CD4-positive, alpha-beta T cell treated with Interleukin-4 for 4 hours (primary cell): ENCODE data around the gene PACS1.

Experiments
- DNase-seq: peaks from one replicate; pipeline ENCODE4 v3.0.0-alpha.2; 2020

PACS1 gene

GRCh38 chr11:66146074-66146473, 76.0 kb downstream of the PACS1 start:
- no peak for DNase-seq

- no peak for DNase-seq
Observed at GRCh38 chr11:66146940-66147339, 76.9 kb downstream of the PACS1 start.

DNA sequence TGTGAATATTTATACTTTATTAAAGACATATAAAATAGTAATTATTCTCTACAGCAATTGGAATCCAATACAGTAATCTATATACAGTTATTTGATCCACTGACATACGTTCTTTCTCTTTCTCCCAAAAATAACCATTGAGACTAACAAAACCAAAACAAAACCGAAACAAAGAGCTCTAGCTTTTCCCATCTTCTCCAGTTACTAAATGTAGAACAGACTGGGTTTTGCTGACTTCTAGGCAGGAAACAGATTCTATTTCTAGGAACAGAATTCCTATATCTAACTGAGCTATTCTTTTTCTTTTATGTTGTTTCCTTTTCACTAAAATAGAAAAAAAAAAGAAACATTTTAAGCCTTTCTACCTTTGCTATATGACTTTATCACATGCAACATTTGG, 80.1 kb downstream of the PACS1 start:
- no peak for DNase-seq

DNA sequence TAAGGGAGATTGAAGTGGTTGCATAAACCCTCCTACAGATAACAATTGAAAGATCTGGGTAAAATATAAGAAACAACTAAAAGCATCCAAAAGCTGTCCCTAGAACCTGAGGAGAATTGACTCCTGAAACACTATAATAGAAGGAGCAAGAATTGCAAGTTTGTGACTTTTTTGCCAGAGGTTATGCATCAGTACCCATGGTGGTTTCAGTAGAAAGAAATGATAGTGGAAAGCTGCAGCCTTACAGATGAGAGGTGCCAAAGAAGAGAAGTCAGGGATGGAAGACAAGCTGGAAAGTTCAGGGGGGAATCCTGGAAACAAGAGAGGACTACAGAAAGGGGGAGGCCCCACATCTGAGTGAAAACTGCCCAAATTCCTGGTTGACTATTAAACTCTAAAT, 80.7 kb downstream of the PACS1 start:
- no peak for DNase-seq

DNA sequence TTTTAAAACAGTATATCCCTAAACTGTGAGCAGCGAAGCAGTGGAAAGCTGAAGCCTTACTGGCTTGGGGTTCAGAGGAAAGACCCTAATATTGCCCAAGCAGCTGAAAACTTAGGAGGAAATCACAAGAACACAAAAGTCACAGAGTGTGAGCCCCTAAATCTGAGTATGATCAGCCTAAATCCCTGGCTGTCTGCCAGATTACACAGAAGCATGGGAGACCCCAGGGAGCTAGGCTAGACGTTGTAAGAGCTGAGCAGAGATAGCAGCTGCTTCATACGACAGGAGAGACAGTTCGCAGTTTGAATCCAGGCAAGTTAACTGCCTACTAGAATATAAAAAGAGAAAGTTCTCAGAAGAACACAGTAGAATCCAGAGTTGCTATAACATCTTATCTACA, 81.2 kb downstream of the PACS1 start:
- DNase-seq, result no peak

- no peak for DNase-seq
Observed at GRCh38 chr11:66154109-66154508, 84.0 kb downstream of the PACS1 start.

- DNase-seq, result no peak
Observed at GRCh38 chr11:66155387-66156073, 85.5 kb downstream of the PACS1 start.

- DNase-seq, result no peak
Observed at GRCh38 chr11:66157182-66157864, 87.3 kb downstream of the PACS1 start.

DNA sequence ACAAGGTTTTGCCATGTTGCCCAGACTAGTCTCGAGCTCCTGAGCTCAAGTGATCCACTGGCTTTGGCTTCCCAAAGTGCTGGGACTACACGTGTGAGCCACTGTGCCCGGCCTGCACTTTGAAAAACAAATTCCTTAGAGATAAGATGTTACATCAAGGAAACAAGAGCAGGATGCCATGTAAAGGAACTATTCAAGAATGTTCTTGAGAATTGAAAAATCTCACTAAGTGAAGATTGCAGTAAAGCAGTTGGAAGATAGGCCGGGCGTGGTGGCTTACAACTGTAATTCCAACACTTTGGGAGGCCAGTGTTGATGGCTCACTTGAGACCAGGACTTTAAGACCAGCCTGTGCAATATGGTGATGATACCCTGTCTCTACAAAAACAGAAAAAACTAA, 88.1 kb downstream of the PACS1 start:
- DNase-seq, result no peak

- no peak for DNase-seq
Observed at GRCh38 chr11:66159324-66159984, 89.4 kb downstream of the PACS1 start.

DNA sequence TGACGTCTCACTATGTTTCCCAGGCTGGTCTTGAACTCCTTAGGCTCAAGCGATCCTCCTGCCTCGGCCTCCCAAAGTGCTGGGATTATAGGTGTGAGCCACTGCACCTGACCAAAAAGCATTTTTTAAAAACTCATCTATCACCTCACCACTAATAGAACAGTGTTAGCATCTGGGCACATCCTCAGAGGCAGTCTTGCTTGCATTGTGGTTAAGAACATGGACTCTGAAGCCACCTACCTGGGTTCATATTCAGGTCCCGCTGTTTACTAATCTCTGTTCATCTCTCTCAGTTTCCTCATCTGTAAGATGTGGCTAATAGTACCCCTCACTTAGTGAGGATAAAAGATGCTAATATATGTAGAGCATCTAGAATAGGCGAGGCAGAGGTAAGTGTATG, 90.6 kb downstream of the PACS1 start:
- DNase-seq, result no peak

DNA sequence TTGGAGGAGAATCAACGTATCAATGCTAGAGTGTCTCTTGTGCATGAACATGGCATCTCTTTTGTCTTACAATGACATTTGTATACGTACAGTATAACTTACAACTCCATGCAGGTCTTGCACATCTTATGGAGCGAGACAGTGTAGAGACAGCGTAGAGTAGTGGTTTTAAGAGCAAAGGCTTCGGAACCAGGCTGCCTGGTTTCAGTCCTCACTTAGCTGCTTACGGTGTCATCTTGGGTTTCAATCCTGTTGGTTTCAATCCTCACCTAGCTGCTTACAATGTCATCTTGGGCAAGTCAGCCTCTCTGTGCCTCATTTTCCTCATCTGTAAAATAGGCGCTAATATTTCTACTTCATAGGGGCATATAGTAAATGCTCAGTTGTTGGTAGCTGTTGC, 98.2 kb downstream of the PACS1 start:
- DNase-seq, result no peak

GRCh38 chr11:66172146-66172545, 102.1 kb downstream of the PACS1 start:
- no peak for DNase-seq

DNA sequence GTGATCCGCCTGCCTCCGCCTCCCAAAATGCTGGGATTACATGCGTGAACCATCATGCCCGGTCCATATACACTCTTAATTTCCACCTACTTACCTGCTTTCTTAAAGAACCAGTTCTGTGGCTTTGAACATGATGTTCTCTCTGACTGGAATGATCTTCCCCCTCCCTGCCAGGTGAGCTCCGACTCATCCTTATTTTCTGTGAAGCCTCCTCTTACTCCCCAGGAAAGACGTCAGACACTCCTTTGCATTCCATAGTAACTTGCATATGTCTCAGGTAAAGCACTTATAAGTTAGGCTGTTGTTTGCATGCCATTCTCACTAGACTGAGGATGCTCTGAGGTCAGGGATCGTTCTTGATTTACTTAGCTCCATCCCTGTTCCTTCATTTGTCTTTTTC, 106.6 kb downstream of the PACS1 start:
- DNase-seq, result no peak

DNA sequence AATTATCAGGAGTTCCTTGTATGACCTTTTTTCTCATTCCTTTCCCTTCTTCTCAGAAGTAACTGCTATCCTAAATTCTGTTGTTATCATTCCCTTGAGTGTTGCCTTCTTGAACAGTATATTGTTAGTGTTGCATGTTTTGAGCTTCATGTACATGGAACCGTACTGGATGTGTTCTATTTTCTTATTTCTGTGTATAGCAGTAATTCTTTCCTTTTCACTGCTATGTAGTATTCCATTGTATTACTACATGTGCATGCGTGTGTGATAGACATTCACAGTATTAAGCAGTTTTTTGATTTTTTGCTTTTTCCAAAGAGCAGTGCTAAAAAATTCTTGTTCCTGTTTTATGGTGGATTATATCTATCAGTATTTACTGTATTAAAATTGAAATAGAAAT, 108.1 kb downstream of the PACS1 start:
- no peak for DNase-seq

DNA sequence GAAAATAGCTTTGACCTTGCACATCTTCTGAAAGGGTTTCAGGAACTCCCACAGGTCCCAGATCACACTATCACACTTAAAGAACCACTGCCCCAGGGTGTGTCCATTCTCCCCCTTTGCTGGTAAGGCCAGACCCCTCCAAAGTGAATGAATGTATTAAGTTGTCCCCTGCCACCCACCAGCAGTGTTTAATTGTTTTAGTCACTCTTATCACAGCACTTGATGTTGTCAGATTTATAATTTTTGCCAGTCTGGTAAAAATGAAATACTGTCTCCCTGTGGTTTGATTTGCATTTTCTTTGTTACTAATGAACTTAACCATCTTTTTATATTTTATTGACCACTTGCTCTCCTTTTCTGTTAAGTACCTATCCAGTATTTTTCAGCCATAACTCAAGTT, 108.8 kb downstream of the PACS1 start:
- no peak for DNase-seq

DNA sequence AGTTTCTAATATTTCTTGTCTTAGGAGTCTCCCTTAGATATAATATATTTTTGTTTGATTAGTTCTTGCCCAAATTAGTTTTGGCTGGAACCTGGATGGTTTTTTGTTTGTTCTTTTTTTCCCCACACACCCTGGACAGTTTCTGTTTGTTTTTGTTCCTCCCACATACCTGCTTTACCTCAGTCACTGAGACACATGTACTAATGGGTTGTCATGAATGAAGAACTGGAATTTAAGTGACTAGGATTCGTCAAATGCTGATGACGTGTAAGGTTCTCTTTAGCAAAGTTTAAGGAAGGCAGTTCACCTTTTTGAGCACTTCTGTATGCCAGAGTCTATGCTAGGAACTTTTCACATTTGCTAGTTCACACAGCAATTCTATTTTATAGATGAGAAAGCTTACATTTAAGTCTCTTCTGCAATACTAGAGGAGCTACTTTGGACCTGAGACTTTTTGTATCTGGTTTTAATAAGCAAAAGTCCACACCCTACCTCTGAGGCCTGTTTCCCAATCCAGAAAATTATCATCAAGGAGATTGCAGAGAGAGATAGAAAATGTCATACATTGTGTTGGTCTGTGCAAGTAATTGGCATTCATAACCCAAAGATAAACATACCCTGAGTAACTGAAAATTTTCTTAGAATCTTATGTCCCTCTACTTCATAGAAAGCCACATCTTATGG, 111.7 kb downstream of the PACS1 start:
- DNase-seq, result no peak

- DNase-seq, result peak; percentile 78
Observed at GRCh38 chr11:66183494-66184048, 113.5 kb downstream of the PACS1 start.

DNA sequence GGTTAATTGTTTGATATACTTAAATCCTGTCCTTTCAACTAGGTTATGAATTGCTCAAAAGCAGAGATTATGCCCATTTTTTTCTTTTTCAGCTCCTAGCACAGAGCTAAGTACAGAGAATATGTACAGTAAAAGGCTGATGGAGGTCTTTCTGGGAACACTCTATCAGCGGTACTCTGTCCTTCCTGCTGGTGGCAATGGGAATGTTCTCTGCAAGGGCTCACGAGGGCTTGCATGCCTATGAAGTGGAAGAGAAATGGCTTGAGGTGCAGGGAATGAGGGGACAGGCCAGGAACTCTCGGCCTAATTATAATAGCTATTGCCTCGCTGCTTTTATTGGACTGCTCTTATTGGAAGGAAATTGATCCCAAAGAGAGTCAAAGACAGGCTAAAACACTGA, 114.7 kb downstream of the PACS1 start:
- no peak for DNase-seq

DNA sequence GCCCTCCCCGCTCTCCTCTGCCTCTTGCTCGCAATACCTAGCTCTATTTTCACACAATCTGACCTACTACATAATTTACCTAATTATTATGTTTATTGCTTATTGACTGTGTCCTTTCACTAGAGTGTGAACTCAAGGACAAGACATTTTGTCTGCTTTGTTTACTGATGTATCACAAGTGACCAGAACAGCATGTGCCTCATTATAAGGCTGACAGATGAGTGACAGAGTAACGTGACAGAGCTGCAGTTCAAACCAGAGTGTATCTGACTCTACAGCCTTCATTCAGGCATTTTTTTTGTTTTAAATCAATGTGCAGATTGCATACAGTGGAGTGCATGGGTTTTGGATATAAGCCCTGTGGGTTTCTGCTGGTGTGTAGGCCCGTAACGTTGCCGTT, 116.4 kb downstream of the PACS1 start:
- no peak for DNase-seq

DNA sequence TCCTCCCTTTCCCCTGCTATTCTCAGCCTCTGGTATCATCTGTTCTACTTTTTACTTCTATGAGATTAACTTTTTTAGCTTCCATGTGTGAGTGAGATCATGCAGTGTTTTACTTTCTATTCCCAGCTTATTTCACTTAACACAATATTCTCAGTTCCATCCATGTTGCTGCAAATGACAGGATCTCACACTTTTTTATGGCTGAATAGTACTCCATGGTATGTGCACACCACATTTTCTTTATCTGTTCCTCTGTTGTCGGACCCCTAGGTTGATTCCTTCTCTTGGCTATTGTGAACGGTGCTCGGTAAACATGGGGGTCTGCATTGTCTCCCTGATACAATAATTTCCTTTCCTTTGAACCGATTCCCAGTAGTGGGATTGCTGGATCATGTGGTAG, 117.4 kb downstream of the PACS1 start:
- no peak for DNase-seq

- no peak for DNase-seq
Observed at GRCh38 chr11:66188580-66188979, 118.5 kb downstream of the PACS1 start.

DNA sequence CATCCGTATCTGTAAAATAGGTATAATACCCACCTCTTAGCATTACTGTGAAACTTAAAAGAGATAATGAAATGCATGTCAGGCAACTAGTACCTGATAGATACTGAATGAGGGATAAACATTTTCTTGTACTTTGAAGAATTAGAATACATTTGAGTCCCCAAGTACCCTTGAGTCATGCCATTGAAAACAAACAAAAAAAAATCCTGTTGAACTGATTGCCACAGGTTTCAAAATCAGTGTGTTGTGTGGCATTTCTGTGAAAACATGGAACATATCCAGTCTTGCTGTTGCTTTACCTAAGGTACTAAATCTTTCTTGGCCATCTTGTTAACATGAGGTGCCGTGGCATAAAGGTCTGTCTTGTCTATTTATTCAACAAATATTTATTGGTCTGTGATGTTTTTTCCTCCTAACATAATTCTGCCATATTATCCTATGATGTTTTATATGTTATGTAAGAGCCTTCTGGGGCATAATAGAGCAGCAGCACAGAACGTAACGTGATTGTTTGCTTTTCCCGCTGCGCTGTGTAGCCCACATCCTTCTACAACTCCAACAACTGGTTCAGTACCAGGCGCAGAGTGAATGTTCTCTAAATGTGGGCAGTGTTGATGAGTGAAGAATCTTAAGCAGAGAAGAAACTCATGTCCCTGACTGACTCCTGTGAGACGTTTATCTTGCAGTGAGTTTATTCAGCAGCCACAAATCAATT, 119.1 kb downstream of the PACS1 start:
- DNase-seq, result no peak
